NCI-H510A (cell line): ENCODE results near the gene TULP4.

Source experiments
- DNase-seq: peaks from one replicate; lab custom pipeline; 2025; lab: John Stamatoyannopoulos, UW

Gene TULP4, protein sequence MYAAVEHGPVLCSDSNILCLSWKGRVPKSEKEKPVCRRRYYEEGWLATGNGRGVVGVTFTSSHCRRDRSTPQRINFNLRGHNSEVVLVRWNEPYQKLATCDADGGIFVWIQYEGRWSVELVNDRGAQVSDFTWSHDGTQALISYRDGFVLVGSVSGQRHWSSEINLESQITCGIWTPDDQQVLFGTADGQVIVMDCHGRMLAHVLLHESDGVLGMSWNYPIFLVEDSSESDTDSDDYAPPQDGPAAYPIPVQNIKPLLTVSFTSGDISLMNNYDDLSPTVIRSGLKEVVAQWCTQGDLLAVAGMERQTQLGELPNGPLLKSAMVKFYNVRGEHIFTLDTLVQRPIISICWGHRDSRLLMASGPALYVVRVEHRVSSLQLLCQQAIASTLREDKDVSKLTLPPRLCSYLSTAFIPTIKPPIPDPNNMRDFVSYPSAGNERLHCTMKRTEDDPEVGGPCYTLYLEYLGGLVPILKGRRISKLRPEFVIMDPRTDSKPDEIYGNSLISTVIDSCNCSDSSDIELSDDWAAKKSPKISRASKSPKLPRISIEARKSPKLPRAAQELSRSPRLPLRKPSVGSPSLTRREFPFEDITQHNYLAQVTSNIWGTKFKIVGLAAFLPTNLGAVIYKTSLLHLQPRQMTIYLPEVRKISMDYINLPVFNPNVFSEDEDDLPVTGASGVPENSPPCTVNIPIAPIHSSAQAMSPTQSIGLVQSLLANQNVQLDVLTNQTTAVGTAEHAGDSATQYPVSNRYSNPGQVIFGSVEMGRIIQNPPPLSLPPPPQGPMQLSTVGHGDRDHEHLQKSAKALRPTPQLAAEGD (N-terminal part only)

DNA sequence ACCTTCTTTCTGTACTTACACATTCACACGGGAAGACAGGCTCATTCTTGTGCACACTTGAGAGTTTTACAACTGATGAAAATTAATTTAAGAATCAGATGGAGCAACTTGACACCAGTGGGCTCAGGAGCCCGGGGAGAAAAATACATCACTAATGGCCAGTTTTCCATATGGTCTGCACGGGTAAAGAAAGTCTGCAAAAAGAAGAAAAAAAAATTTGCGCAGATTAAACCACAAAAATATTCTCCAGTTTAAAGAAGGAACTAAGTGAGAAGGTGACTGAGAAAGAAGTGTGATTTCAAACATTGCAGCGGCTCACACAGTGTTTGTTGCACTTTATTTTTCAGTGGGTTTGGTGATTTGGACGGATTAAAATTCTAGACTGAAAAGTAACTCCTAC lies at the start of gene TULP4:
TSS of gene TULP4 (plus strand) at position 301 of the 400 bp plus-strand sequence. CDS start 1,552 bp downstream, outside the sequence.
- no peak for DNase-seq

DNA sequence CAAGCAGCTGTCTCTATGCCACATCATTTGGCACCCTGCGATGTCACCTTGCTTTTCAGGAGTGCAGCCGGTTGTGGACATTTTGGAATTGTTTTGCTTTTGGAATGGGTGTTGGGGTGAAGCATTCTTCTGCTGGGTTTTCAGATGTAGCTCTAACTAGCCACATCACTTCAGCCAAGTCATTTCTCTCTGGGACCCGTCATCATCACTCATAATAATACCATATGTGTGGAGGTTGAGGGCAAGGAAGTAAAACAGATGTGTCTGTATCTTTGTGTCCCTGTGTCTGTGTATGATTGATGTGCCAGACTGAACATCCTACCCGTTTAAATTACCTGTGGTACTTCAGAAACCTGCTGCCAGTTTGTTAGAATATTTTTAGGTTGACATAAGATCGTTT lies 49.5 kb upstream of the TULP4 start:
- no peak for DNase-seq

DNA sequence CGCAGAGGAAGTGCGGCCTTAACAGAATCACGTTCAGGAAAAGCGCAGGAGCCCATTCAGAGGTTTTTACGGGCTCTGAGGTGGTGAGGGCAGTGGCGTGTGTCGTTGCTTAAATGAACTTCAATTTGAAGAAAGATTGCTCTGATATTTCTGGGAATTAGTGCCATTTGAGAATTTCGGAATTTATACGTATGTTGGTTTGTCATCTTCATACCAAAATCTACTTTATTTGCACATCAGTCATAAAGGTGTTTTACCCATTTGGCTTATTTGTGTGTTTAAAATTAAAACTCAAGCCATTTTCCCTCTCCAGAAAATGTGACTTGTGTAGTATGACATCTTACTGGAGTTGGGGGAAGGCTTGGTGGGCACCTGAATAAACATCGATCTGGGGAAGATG lies 48.1 kb upstream of the TULP4 start:
- DNase-seq: no peak

DNA sequence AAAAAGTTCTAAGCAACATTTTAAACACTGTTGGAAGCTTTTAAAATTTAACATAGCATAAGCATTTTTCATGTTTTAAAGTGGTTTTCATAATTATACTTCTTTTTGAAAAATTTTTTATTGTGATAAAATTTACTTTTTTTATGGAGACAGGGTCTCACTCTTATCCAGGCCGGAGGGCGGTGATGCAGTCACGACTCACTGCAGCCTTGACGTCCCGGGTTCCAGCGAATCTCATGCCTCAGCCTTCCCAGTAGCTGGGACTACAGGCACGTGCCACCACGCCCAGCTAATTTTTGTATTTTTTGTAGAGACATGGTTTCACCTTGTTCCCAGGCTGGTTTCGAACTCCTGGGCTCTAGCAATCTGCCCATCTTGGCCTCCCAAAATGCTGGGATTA lies 46.1 kb upstream of the TULP4 start:
- no peak for DNase-seq

DNA sequence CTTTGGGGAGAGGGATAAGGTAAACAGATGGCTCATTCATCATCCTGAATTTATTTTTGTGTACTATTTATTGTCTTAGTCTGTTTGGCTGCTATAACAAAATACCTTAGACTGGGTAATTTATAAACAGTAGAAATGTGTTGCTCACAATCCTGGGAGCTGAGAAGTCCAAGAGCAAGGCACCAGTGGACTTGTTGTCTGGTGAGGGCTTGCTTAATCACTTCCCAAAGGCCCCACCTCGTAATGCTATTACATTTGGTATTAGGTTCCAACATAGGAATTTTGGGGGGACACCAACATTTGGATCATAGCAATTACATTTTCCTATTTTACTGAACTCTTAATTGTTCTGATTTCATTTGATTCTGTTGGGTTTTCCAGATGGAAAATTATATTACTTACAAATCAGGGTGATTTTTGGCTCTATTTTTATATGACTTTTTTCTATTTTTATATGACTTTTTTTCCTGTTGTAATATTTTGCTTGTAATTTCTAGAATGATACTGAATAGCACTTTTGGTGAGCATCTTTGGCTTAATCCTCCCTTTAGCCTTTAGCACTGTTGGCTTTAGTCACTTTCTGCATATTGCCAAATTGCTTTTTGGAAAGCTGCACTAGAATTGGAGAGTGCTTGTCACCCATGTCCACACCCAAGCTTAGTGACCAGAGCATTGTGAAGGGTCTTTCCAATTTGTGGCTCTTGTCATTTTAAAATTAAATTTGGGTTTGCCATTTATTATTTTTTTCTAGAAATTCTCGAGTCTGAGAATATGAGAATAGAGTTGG lies 43.7 kb upstream of the TULP4 start:
- no peak for DNase-seq

DNA sequence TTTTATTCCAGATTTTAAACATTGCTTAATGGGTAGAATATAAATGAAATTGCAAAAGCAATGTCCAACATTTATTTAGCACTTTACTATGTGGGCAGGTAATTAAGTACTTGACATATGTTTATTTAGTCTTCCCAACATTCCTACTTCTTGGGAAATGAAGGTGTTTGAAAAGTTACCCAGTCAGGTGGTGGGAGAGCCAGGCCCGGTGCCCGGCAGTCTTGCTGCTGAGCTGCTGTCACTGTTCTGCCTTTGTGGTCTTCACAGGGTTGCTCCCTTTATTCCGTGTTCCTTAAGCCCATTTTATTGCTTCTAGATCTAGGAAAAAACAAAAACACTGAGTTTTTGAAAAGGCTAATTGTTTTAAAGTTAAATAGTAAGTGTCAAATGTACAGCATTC lies 42.6 kb upstream of the TULP4 start:
- DNase-seq: no peak

DNA sequence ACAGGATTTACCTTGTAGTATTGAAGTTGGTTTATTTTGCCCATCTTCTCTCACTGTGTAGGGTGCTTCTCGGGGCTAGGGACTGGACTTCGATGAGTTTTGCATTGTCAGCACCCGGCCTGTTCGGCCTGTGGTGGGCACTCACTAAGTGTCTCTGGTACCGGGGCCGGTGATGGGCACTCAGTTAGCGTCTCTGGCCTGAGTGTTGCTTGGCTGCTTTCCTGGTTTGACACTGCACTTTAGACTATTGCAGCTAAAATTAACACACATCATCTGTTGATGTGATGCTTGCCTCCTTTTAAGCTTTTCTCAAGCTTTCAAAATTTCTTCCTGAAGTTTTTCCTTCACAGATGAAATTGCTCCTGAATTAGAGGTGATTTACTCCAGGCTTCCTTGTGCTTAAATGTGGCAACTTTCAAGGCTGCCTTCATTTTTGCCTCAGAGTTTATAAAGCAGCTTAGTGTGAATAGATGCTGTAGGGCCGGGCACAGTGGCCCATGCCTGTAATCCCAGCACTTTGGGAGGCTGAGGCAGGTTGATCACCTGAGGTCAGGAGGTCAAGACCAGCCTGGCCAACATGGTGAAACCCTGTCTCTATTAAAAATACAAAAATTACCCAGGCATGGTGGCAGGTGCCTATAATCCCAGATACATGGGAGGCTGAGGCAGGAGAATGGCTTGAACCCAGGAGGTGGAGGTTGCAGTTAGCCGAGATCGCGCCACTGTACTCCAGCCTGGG lies 41.7 kb upstream of the TULP4 start:
- DNase-seq: no peak

DNA sequence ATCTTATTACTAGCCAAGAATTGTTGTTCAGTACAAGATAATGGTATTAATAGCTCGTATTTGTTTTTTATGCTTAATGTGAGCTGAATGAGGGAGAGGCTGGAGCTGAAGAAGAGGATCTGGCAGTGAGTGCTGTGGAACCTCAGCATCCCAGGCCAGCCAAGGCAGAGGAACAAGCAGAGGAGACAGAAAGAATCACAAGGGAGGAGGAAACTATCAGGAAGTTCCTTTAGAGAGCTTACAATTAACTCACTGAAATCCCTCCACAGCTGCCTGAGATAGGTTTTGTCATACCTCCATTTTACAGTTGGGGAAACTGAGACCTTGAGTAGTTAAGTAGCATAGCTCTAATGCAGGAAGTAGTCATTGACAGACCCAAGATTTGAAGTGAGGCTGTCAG lies 39.9 kb upstream of the TULP4 start:
- DNase-seq: no peak

DNA sequence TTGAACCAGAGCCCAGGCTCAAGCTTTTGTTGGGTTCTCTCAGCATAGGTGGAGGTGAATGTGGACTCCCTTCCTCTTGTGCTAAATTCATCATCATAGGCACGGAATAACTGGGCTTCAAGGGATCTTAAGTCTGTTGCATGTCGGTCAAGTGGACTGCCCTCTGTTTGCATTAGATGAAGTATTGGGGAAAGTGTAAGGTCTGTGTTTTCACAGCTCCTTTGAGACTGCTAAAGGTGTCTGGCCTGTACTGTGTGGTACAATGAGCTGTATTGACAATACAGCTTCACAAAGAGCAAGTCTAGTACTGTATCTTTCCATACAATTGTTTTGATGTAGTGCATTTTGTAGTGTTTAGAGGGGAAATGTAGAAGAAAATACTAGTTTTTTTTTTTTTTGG lies 34.3 kb upstream of the TULP4 start:
- DNase-seq: no peak

DNA sequence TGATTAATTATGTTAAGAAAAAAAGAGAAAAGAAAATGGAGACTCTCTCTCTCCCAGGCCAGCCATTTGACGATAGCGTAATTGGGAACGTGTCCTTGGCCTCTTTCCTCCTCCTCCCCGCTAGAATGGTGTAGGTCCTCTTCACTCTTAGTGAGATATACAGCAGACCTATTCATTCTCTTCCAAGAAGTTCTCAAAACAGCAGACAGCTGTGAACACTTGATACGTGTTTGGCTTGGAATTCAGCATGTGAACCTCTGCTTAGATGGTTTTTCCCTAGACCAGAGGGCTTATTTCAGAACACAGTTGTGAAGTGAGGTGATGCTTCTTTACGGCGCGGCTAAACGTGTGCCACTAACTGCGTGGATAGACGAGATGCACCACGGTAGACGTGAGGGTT lies 32.6 kb upstream of the TULP4 start:
- DNase-seq: no peak

DNA sequence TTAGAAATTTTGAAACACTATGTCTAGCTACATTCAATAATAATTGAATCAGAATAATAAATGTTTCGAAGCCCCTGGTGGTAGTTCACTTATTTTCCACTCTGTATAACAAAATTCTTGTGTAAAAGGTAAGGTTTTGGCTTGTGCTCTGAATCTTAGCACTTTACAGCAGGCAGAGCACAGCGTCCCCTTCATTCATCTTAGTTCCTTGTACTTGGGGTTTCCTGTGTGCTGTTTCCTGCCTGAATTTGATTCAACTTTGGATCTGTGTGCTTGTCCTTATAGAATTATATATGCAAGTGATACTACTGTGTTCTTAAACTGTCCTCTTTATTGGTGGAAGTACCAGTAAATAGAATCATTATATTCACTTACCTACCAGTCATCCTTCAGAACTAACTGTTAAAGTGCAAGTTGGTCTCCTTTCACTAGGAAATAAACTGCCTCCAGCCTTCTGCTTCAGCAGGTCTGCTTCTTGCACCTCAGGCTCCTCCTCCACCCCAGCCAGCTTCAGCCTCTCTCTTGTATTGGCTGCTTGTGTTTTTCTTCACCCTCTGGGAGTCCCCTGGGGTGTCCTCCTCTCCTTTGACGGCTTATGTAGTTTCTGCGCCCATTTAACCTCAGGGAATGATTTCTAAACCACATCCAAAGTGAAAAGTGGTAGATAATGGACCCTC lies 28.8 kb upstream of the TULP4 start:
- no peak for DNase-seq

DNA sequence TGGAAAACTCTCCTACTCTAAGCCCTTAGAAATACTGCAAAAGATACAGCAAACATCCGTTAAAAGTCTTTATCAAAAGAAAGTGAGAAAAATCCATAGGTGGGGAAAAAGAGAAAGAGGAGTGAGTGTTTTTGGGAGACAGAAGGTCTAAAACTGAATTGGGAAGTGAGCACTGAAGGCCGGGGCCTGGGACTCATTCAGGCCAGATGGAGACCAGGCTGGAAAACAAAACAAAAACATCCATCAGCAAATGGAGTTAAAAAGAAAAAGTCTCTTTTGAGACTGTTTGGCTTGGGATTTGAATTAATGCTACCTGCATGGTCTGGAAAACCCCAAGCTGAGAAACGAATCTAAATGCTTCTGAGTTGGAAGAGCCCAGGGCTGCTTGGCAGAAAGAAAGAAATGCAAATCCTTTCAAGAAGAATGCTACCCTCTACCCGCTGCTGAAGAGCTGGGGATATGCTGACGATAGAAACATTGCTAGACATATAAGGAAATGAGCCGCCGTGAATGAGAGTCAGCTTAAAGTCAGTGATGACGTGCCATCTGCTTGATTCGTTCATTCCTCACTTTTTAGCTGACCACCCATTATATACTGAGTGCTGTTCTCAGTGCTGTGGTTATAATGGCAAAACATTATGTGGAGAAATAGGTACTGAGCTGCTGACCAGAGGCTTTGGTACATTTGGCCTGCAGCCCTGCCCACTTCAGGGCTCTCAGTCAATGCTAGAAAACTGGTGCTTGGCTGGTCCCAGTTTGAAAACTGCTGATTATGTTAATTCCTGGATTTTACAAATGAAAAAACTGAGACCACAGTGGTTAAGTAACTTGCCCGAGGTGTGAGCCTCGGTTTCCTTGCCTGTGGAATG lies 28.0 kb upstream of the TULP4 start:
- DNase-seq: no peak

DNA sequence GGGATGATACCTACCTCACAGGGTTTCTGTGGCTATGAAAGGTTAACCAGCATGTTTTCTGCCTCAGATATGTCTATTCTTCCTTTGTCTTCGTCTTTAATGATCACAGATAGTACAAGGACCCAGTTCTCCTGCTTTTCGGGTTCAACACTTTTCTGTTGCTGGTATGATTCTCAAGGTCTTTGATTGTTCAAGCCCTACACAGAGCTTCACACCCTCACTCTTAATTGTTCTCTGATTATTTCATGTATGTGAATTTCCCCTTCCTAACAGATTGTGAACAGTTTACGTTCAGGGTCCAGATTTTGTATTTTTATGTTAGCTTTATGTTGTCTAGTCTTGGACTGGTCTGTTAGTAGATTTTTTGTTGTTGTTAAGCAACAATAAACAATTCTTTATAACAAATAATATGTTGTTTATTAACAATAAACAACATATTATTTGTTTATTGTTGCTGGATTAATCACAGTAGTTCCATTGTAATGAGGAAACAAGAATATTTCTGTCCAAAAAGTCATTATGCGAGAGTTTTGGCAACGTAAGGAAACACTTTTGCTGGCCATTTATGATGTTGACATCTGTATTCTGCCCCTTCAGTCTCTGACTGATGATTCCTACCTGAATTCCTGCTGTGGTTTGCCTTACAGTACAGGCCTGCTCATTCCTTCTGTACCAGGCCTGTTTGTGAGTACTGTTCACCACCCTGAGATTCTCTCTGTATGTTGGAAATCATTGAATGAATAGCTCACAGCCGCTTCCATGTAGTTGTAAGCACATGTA lies 27.2 kb upstream of the TULP4 start:
- no peak for DNase-seq

DNA sequence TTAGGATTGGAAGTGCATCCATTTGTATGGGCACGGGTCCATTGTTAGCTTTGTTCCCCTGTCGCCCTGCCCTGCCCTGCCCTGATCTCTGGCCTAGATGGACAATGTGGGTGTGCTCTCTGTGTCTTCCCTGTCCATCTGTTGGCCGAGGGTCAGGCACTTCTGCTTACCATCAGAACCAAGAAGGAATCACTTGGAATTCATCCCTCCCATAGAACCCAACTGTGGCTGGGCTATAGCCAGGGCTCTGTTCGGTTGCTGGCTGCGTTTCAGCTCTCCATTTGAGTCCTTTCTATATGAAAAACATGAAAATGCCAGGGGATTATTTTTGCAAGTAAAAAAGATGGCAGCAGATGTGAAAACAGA lies 26.6 kb upstream of the TULP4 start:
- DNase-seq: no peak

DNA sequence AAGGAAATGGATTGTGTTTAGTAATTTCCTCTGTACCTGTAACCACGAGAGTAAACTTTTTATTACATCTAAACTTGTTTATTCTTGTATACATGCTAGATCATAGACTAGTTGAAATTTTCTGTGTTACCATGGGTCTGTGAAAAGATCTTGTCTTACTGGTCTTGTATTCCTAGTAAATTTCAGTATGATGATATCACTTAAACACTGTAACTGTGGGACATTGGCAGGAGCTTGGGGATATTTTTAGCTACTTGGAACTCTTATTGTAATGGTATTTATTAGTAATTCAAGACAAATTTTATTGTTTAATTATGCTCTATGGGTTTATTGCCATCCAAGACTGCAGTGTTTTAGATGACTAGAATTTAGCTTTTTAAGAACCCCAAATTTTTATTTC lies 25.9 kb upstream of the TULP4 start:
- no peak for DNase-seq

DNA sequence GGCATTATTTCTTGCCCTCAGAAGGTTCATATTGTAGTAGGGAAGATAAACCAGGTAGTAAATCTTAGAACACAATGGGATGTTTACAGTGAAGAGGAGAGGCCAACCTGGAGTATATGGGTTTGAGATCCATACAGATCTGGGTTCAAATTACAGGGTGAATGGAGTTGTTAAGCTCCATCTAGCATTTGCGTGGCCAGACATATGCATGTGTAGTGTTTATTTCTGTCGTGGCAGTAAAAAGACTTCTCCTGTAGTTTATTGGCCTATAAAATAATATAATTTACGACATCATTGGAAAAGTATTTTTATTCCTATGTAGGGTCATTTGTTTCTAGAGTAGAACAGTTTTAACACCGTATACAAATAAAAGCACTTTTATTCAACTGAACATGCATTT lies 25.2 kb upstream of the TULP4 start:
- no peak for DNase-seq

DNA sequence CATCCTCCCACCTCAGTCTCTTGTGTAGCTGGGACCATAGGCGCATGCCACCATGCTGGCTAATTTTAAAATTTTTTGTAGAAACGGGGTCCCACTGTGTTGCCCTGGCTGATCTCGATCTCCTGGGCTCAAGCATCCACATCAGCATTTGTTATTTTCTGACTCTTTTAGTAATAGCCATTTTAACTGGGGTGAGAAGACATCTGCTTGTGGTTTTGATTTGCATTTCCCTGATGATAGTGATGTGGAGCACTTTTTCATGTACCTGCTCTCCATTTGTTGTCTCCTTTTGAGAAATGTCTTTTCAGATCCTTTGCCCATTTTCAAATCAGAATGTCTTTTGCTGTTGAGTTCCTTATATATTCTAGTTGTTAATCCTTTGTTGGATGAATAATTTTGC lies 22.2 kb upstream of the TULP4 start:
- DNase-seq: no peak

DNA sequence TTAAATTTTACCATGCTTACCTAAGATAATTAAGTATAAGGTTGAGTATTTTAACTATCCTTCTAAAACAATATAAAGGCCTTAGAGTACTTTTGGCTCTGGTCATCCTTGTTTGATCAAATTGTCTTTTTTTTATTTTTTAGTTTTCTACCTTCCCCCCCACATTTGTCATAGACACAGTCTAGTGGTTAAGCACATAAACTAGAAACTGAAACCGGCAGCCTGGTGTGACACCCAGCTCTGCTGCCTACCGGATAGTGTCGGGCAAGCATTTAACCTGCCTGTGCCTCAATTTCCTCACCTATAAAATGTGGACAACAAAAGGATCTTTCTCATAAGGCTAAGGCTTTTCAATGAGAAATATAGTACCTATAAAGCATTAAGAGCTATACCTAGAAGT lies 21.6 kb upstream of the TULP4 start:
- DNase-seq: no peak

DNA sequence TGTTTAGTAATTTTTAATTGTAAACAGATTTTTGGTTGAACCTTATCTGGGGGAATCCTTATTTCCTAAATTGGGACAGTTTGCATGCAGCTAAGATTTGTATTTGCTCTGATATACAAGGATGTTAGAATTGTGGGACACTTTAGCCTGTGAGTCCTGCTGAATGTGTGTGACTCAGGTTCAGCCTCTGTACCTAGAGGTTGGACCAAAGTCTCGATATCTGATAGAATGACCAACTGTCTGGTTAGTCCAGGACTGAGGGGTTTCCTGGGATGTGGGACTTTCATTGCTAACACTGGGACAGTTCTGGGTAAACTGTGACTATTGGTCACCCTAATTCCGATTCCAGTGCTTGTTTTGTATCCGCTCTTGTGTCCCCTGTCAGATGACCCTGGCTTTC lies 20.2 kb upstream of the TULP4 start:
- no peak for DNase-seq

DNA sequence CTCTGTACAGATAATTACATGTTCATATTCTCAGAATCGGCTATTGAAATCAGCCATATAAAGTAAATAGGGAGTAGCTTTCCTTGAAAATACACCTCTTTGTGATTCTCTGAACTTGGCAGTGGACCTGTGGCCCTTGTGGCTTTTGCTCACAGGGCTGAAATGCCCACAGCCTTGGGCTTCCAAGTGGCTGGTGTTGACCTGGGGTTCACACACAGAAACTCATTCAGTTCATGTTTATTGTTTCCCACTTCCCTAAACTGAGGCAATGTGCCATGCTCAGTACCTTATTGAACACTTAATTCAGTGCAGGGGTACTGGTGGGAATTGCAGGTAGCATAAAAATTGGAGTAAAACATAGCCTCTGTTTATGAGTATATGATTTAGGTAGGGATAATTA lies 19.1 kb upstream of the TULP4 start:
- no peak for DNase-seq
